ENCODE measurements around the gene ASTN1.

DNA sequence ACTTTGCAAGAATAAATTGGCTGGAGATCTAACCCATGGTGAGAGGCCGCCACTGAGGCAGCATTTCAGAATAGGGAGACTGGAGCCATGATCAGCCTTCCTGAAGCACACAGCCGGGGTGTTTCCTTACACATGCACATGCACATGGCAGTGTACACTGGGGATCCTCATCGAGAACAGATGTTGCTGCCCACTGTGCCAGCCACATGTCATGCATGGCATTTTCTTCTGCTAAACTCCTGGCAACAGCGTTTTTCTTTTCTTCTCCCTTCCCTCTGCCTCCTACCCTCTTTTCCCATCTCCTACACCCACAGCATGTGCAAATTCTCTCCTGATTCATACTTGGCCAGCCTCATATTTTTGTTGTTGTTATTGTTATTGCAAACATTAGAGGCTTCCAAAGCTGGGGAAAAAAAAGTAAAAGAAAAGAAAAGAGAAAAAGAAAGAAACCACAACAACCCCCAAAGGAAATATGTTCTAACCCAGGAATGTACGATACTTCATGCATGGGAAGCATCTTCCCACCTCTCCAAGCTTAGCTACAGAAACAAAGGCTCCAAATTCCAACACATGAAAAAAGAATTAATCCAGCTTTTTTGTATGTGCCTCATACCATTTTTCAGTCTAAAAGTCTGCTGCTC, 344.0 kb downstream of the ASTN1 start:
- TF ChIP-seq CTCF (IDR thresholded peaks at IDR 0.05 in 2 of 3, conservative IDR thresholded peaks at IDR 0.05 in 1 of 3; ENCODE audit: insufficient read depth in 2 of 3, low read depth in 1 of 3, low read length in 3 of 3), result no peak
- no peak for TF ChIP-seq MAFK (IDR thresholded peaks at IDR 0.05; ENCODE audit: low read length)
- no peak for TF ChIP-seq MAX (CRISPR knock-in tag; IDR thresholded peaks at IDR 0.05)
- TF ChIP-seq KLF13 (tag; IDR thresholded peaks at IDR 0.05; ENCODE audit: borderline replicate concordance, low read depth), result no peak
- no peak for TF ChIP-seq ZNF586 (CRISPR knock-in tag; conservative IDR thresholded peaks at IDR 0.05)
- TF ChIP-seq SMC3 (conservative IDR thresholded peaks at IDR 0.05; ENCODE audit: insufficient read depth, low read depth, low read length), result no peak
- no peak for TF ChIP-seq NR0B1 (IDR thresholded peaks at IDR 0.05; ENCODE audit: partially characterized antibody)
- no peak for TF ChIP-seq ZNF318 (IDR thresholded peaks at IDR 0.05; ENCODE audit: borderline replicate concordance in 1 of 2, low read depth in 1 of 2)
- TF ChIP-seq EP300 (IDR thresholded peaks at IDR 0.05; ENCODE audit: low read length), result no peak

Measured in K562 (cell line).